KMS-11 (cell line): ENCODE data around the gene PPM1E.

Experiments
- H2AFZ ChIP-seq: fragments of 200-600 bp; sonication (generic); 2 replicates; pipeline ENCODE4 v1.6.1; 2016; ENCODE audit warnings: antibody characterized with exemption, mixed run types, low read depth
- H3K27ac ChIP-seq: fragments of 200-600 bp; sonication (generic); 2 replicates; pipeline ENCODE4 v1.6.1; 2016; ENCODE audit warnings: mild to moderate bottlenecking, mixed run types
- H3K27me3 ChIP-seq: fragments of 200-600 bp; sonication (generic); 2 replicates; pipeline ENCODE4 v1.6.1; 2017; ENCODE audit warnings: mild to moderate bottlenecking, low read depth, mixed run types, moderate library complexity; ENCODE audit not compliant: insufficient read depth
- H3K36me3 ChIP-seq: fragments of 200-600 bp; sonication (generic); 2 replicates; pipeline ENCODE4 v1.6.1; 2017; ENCODE audit warnings: mild to moderate bottlenecking, mixed run types; ENCODE audit not compliant: insufficient read depth
- H3K4me1 ChIP-seq: fragments of 200-600 bp; sonication (generic); 2 replicates; pipeline ENCODE4 v1.6.1; 2016; ENCODE audit warnings: mild to moderate bottlenecking, low read depth, mixed run types; ENCODE audit not compliant: poor library complexity, severe bottlenecking
- H3K4me2 ChIP-seq: fragments of 200-600 bp; sonication (generic); 2 replicates; pipeline ENCODE4 v1.7.0; 2016; ENCODE audit warnings: mild to moderate bottlenecking, mixed run types
- H3K4me3 ChIP-seq: fragments of 200-600 bp; sonication (generic); IDR thresholded peaks from 2 replicates; pipeline ENCODE4 v1.6.1; 2017; ENCODE audit warnings: low read depth, low read length, mixed read lengths; ENCODE audit not compliant: insufficient read depth
- H3K79me2 ChIP-seq: fragments of 200-600 bp; sonication (generic); 2 replicates; pipeline ENCODE4 v1.6.1; 2016; ENCODE audit warnings: low read depth, mixed run types; ENCODE audit not compliant: insufficient read depth
- H3K9ac ChIP-seq: fragments of 200-600 bp; sonication (generic); 2 replicates; pipeline ENCODE4 v1.6.1; 2016; ENCODE audit warnings: mild to moderate bottlenecking, mixed run types
- H4K20me1 ChIP-seq: fragments of 200-600 bp; sonication (generic); 2 replicates; pipeline ENCODE4 v1.6.1; 2016; ENCODE audit warnings: mild to moderate bottlenecking, mixed run types; ENCODE audit not compliant: insufficient read depth
- CTCF ChIP-seq: fragments of 200-600 bp; sonication (generic); conservative IDR thresholded peaks from 2 replicates; pipeline ENCODE4 v1.6.1; 2017; ENCODE audit warnings: low read depth, mild to moderate bottlenecking, antibody characterized with exemption, low read length, moderate library complexity, mixed read lengths

The PPM1E gene

GRCh38 chr17:59002848-59003247 is 247.2 kb downstream of the PPM1E start:
- H3K36me3 ChIP-seq, result no peaks in the 10 kb centered on the region
- H3K4me2 ChIP-seq, result no peak overlapping the region
- H3K4me3 ChIP-seq, result no peak overlapping the region
- H2AFZ ChIP-seq, result no peak overlapping the region
- no peak overlapping the region for H3K27ac ChIP-seq
- H3K79me2 ChIP-seq, result no peaks in the 10 kb centered on the region
- H3K27me3 ChIP-seq, result no peaks in the 10 kb centered on the region
- no peak overlapping the region for H3K9ac ChIP-seq
- H3K4me1 ChIP-seq, result peaks cover 7% of the 10 kb centered on the region
- no peak for TF ChIP-seq CTCF
- no peaks in the 10 kb centered on the region for H4K20me1 ChIP-seq

- Histone ChIP-seq H3K4me1 (peaks cover 7% of the 10 kb centered on the region), H3K4me3 (no peak overlapping the region), H3K36me3 (no peaks in the 10 kb centered on the region), H3K4me2 (no peak overlapping the region), H3K9ac (no peak overlapping the region), H3K79me2 (no peaks in the 10 kb centered on the region), H4K20me1 (no peaks in the 10 kb centered on the region), H2AFZ (no peak overlapping the region), H3K27ac (no peak overlapping the region), H3K27me3 (no peaks in the 10 kb centered on the region)
- TF ChIP-seq CTCF, result no peak
These were observed 248.2 kb downstream of the PPM1E start for GRCh38 chr17:59003860-59004259.

GRCh38 chr17:59004338-59005111 is 248.9 kb downstream of the PPM1E start:
- no peak overlapping the region for H3K9ac ChIP-seq
- H2AFZ ChIP-seq, result no peak overlapping the region
- peaks cover 7% of the 10 kb centered on the region for H3K4me1 ChIP-seq
- H4K20me1 ChIP-seq, result no peaks in the 10 kb centered on the region
- H3K4me2 ChIP-seq, result peak overlapping the region; percentile 15; the same call in 1 of the 2 replicates
- H3K79me2 ChIP-seq, result no peaks in the 10 kb centered on the region
- no peaks in the 10 kb centered on the region for H3K27me3 ChIP-seq
- TF ChIP-seq CTCF, result peak; percentile 97
- H3K4me3 ChIP-seq, result no peak overlapping the region
- 0 out of 2 replicates have a peak overlapping the region, but pooled peaks have one; percentile 4 for H3K27ac ChIP-seq
- no peaks in the 10 kb centered on the region for H3K36me3 ChIP-seq

GRCh38 chr17:59007995-59008394 is 252.3 kb downstream of the PPM1E start:
- Histone ChIP-seq H3K79me2 (no peaks in the 10 kb centered on the region), H3K27ac (no peak overlapping the region), H3K4me3 (no peak overlapping the region), H4K20me1 (no peaks in the 10 kb centered on the region), H3K27me3 (no peaks in the 10 kb centered on the region), H3K9ac (no peak overlapping the region), H3K4me2 (no peak overlapping the region), H3K4me1 (peaks cover 7% of the 10 kb centered on the region), H2AFZ (no peak overlapping the region), H3K36me3 (no peaks in the 10 kb centered on the region)
- TF ChIP-seq CTCF, result no peak
